H1 (cell line): ENCODE measurements around the gene LYRM4. TPM values are rescaled to one million over a fixed set of nuclear protein-coding genes. Genes with fewer than 3 reads are reported as not detected.

Experiments used
- CTCF ChIA-PET: fragments of 300-600 bp; sonication (Branson Sonifier 250); formaldehyde crosslinking; loops from one replicate; lab custom pipeline; 2021; ENCODE audit not compliant: partially characterized antibody; lab: Charles Lee
- POLR2A ChIA-PET: fragments of 300-600 bp; sonication (Branson Sonifier 250); formaldehyde crosslinking; loops from one replicate; lab custom pipeline; 2021; ENCODE audit warnings: inconsistent platforms; ENCODE audit not compliant: partially characterized antibody; lab: Charles Lee
- DNase-seq, 2 experiments: peaks; one replicate each; pipeline versions ENCODE4 v3.0.0 to v3.0.0-alpha.2; 2010 to 2022; ENCODE audit warnings: low spot score in 2 of 2, low read depth in 1 of 2, mixed read lengths in 1 of 2
- FAIRE-seq: peaks from 2 replicates; lab custom pipeline; 2011; peaks lifted over from hg19 to GRCh38; lab: Jason Lieb, UNC
- H2AFZ ChIP-seq: 2 replicates; pipeline ENCODE4 v1.8.1; 2012; ENCODE audit warnings: low read length, inconsistent platforms
- H2AK5ac ChIP-seq: 2 replicates; pipeline ENCODE4 v1.6.1; 2013; ENCODE audit warnings: low read depth, low read length
- H2BK120ac ChIP-seq: replicated peaks from 2 replicates; pipeline ENCODE3; 2013; ENCODE audit warnings: low read depth, low read length, inconsistent platforms
- H2BK12ac ChIP-seq: 2 replicates; pipeline ENCODE4 v1.6.1; 2013; ENCODE audit warnings: low read depth, low read length
- H2BK15ac ChIP-seq: 2 replicates; pipeline ENCODE4 v1.6.1; 2013; ENCODE audit warnings: low read length
- H2BK20ac ChIP-seq: 2 replicates; pipeline ENCODE4 v1.6.1; 2013; ENCODE audit warnings: low read length
- H2BK5ac ChIP-seq: 2 replicates; pipeline ENCODE4 v1.6.1; 2013; ENCODE audit warnings: low read depth, low read length
- H3K14ac ChIP-seq: 2 replicates; pipeline ENCODE4 v1.6.1; 2013; ENCODE audit warnings: inconsistent platforms; ENCODE audit not compliant: insufficient read length
- H3K18ac ChIP-seq: 2 replicates; pipeline ENCODE4 v1.6.1; 2013; ENCODE audit warnings: low read length; ENCODE audit errors: extremely low read depth
- H3K23ac ChIP-seq: 2 replicates; pipeline ENCODE4 v1.6.1; 2013; ENCODE audit warnings: inconsistent platforms; ENCODE audit not compliant: insufficient read length
- H3K23me2 ChIP-seq: 2 replicates; pipeline ENCODE4 v1.6.1; 2013; ENCODE audit warnings: low read depth, low read length
- H3K27ac ChIP-seq: 2 replicates; pipeline ENCODE4 v1.6.1; 2011; ENCODE audit warnings: low read depth, low read length, inconsistent platforms
- H3K27me3 ChIP-seq, 4 experiments: replicated peaks in 1 of 4; 1 replicate in 1 of 4; 2 replicates in 3 of 4; pipeline versions ENCODE4 v1.6.1 to v1.8.1; 2011 to 2013; ENCODE audit warnings: low read length in 3 of 4, mild to moderate bottlenecking in 3 of 4, inconsistent platforms in 2 of 4, mixed read lengths in 2 of 4, moderate library complexity in 1 of 4; ENCODE audit not compliant: control insufficient read depth in 3 of 4, insufficient read depth in 3 of 4; ENCODE audit errors: extremely low read depth in 1 of 4
- H3K36me3 ChIP-seq, 4 experiments: 2 replicates each; pipeline versions ENCODE4 v1.6.1 to v1.8.1; 2011 to 2013; ENCODE audit warnings: mild to moderate bottlenecking in 4 of 4, low read length in 3 of 4, moderate library complexity in 2 of 4, control low read depth in 1 of 4, inconsistent platforms in 1 of 4; ENCODE audit not compliant: insufficient read depth in 4 of 4, control insufficient read depth in 2 of 4
- H3K4ac ChIP-seq: replicated peaks from 2 replicates; pipeline ENCODE3; 2013; ENCODE audit warnings: low read length, low read depth, mixed read lengths, inconsistent platforms; ENCODE audit not compliant: insufficient read length
- H3K4me1 ChIP-seq, 4 experiments: replicated peaks in 1 of 4; 1 replicate in 1 of 4; 2 replicates in 3 of 4; pipeline versions ENCODE4 v1.6.1 to v1.8.1; 2011 to 2013; ENCODE audit warnings: low read length in 3 of 4, inconsistent platforms in 2 of 4, mixed read lengths in 1 of 4; ENCODE audit not compliant: insufficient read depth in 4 of 4, control insufficient read depth in 3 of 4
- H3K4me2 ChIP-seq, 2 experiments: 2 replicates each; pipeline versions ENCODE4 v1.6.1 to v1.8.1; 2011 to 2013; ENCODE audit warnings: low read depth in 2 of 2, low read length in 2 of 2, control low read depth in 1 of 2, inconsistent platforms in 1 of 2, mild to moderate bottlenecking in 1 of 2; ENCODE audit not compliant: insufficient read depth in 1 of 2
- H3K4me3 ChIP-seq, 4 experiments: fragments of 200-600, 300-600 bp in 1 of 4; sonication (generic), shearing (Covaris generic), sonication (Bioruptor Twin) in 1 of 4; 2 replicates each; pipeline versions ENCODE4 v1.5.1 to v1.8.1; 2011 to 2016; ENCODE audit warnings: low read length in 4 of 4, low read depth in 3 of 4, control low read depth in 2 of 4, inconsistent platforms in 2 of 4, mild to moderate bottlenecking in 2 of 4, mixed read lengths in 1 of 4, moderate library complexity in 1 of 4; ENCODE audit not compliant: insufficient read depth in 2 of 4; ENCODE audit errors: extremely low read depth in 1 of 4
- H3K56ac ChIP-seq: replicated peaks from 2 replicates; pipeline ENCODE3; 2013; ENCODE audit warnings: low read depth, mild to moderate bottlenecking, mixed read lengths, low read length, inconsistent platforms; ENCODE audit not compliant: insufficient read length
- H3K79me1 ChIP-seq: 2 replicates; pipeline ENCODE4 v1.6.1; 2013; ENCODE audit warnings: low read depth, low read length, control low read depth
- H3K79me2 ChIP-seq, 2 experiments: 2 replicates each; pipeline versions ENCODE4 v1.6.1 to v1.8.1; 2012 to 2013; ENCODE audit warnings: low read length in 2 of 2, mild to moderate bottlenecking in 2 of 2, inconsistent platforms in 1 of 2; ENCODE audit not compliant: insufficient read depth in 2 of 2, control insufficient read depth in 1 of 2
- H3K9ac ChIP-seq, 4 experiments: replicated peaks in 1 of 4; 1 replicate in 1 of 4; 2 replicates in 3 of 4; pipeline versions ENCODE4 v1.6.1 to v1.8.1; 2011 to 2013; ENCODE audit warnings: low read depth in 3 of 4, low read length in 3 of 4, control low read depth in 2 of 4, mild to moderate bottlenecking in 2 of 4, moderate library complexity in 2 of 4, inconsistent platforms in 1 of 4; ENCODE audit errors: extremely low read depth in 1 of 4
- H3K9me3 ChIP-seq, 2 experiments: 2 replicates each; pipeline versions ENCODE4 v1.6.1 to v1.8.1; 2012 to 2013; ENCODE audit warnings: mild to moderate bottlenecking in 2 of 2, moderate library complexity in 2 of 2, control low read depth in 1 of 2, inconsistent platforms in 1 of 2, low read depth in 1 of 2, low read length in 1 of 2, mixed read lengths in 1 of 2; ENCODE audit not compliant: insufficient read depth in 2 of 2
- H4K20me1 ChIP-seq, 2 experiments: replicated peaks in 1 of 2; 2 replicates each; pipeline versions ENCODE3 to v1.8.1; 2011 to 2013; ENCODE audit warnings: inconsistent platforms in 2 of 2, low read length in 2 of 2, mild to moderate bottlenecking in 1 of 2; ENCODE audit not compliant: insufficient read depth in 2 of 2, control insufficient read depth in 1 of 2
- H4K5ac ChIP-seq: 2 replicates; pipeline ENCODE4 v1.6.1; 2013; ENCODE audit warnings: low read length, low read depth, mixed read lengths, inconsistent platforms; ENCODE audit not compliant: insufficient read length
- H4K8ac ChIP-seq: 2 replicates; pipeline ENCODE4 v1.8.0; 2013; ENCODE audit warnings: mild to moderate bottlenecking, moderate library complexity, low read length, inconsistent platforms; ENCODE audit not compliant: insufficient read depth; ENCODE audit errors: extremely low read depth
- H4K91ac ChIP-seq: replicated peaks from 2 replicates; pipeline ENCODE3; 2013; ENCODE audit warnings: low read length, mixed read lengths, inconsistent platforms; ENCODE audit not compliant: insufficient read length
- ASH2L ChIP-seq: fragments of 200-600, 300-600 bp; sonication (generic); IDR thresholded peaks from one replicate; pipeline ENCODE4 v1.7.1; 2017; ENCODE audit warnings: low read length
- BACH1 ChIP-seq: IDR thresholded peaks from 2 replicates; pipeline ENCODE4 v1.6.1; 2012; ENCODE audit warnings: low read length, improper control_type of control experiment
- CTBP2 ChIP-seq: IDR thresholded peaks from 2 replicates; pipeline ENCODE4 v1.7.0; 2011; ENCODE audit warnings: borderline replicate concordance, mild to moderate bottlenecking, moderate library complexity, mixed read lengths, low read length; ENCODE audit not compliant: insufficient read depth, insufficient read length
- MAFK ChIP-seq: IDR thresholded peaks from 2 replicates; pipeline ENCODE4 v1.6.1; 2012; ENCODE audit warnings: low read depth, mild to moderate bottlenecking, improper control_type of control experiment, low read length
- NRF1 ChIP-seq: IDR thresholded peaks from 2 replicates; pipeline ENCODE4 v1.6.1; 2011; ENCODE audit warnings: mild to moderate bottlenecking, low read depth, low read length, improper control_type of control experiment
- POU5F1 ChIP-seq: IDR thresholded peaks from 2 replicates; pipeline ENCODE4 v1.6.1; 2011; ENCODE audit warnings: low read depth, mild to moderate bottlenecking, low read length, moderate library complexity
- RAD21 ChIP-seq, 2 experiments: IDR thresholded peaks in 1 of 2; conservative IDR thresholded peaks in 1 of 2; 2 replicates each; pipeline ENCODE4 v1.6.1; 2011; ENCODE audit warnings: low read depth in 2 of 2, low read length in 2 of 2, improper control_type of control experiment in 1 of 2, inconsistent platforms in 1 of 2, mild to moderate bottlenecking in 1 of 2, moderate library complexity in 1 of 2
- SAP30 ChIP-seq: fragments of 300-600 bp; sonication (generic); IDR thresholded peaks from 2 replicates; pipeline ENCODE4 v1.7.1; 2012; ENCODE audit warnings: low read length, moderate library complexity, mild to moderate bottlenecking, inconsistent platforms; ENCODE audit not compliant: insufficient read depth, insufficient replicate concordance
- SIN3A ChIP-seq, 2 experiments: IDR thresholded peaks in 1 of 2; conservative IDR thresholded peaks in 1 of 2; 2 replicates each; pipeline ENCODE4 v1.6.1; 2011 to 2012; ENCODE audit warnings: low read length in 2 of 2, improper control_type of control experiment in 1 of 2, low read depth in 1 of 2, mild to moderate bottlenecking in 1 of 2
- SP1 ChIP-seq: IDR thresholded peaks from 2 replicates; pipeline ENCODE4 v1.6.1; 2011; ENCODE audit warnings: low read depth, low read length
- SP2 ChIP-seq: IDR thresholded peaks from 2 replicates; pipeline ENCODE4 v1.6.1; 2012; ENCODE audit warnings: mild to moderate bottlenecking, low read length, inconsistent platforms
- SRF ChIP-seq: IDR thresholded peaks from 2 replicates; pipeline ENCODE4 v1.6.1; 2011; ENCODE audit warnings: mild to moderate bottlenecking, low read depth, low read length, moderate library complexity
- YY1 ChIP-seq: IDR thresholded peaks from 2 replicates; pipeline ENCODE4 v1.6.1; 2011; ENCODE audit warnings: low read depth, mild to moderate bottlenecking, low read length
- WGBS, 2 experiments: shearing (Covaris generic) in 1 of 2; methylation state at CpG; one replicate each; pipeline versions ENCODE4 v1.1.6 to v1.1.7; 2013 to 2015; ENCODE audit warnings: low lambda C conversion rate in 2 of 2, mixed read lengths in 2 of 2, inconsistent platforms in 1 of 2, low coverage in 1 of 2, missing lambda C conversion rate in 1 of 2; ENCODE audit not compliant: insufficient replicate concordance in 2 of 2, insufficient coverage in 1 of 2, insufficient read length in 1 of 2; ENCODE audit errors: extremely low coverage in 1 of 2, missing lambda C conversion rate in 1 of 2; 5-methylcytosine and 5-hydroxymethylcytosine counted together
- polyA plus RNA-seq, 7 experiments: library from polyadenylated mRNA; depleted of rRNA in 3 of 7; stranded (reverse) in 5 of 7; unstranded in 2 of 7; fragments of >200 nt in 5 of 7; fragments of 200-250 nt in 2 of 7; gene quantifications; 1 replicate in 5 of 7; 2 replicates in 1 of 7; 4 replicates in 1 of 7; pipeline versions ENCODE4 v1.2.1 to v1.2.3, GENCODE V29; 2011 to 2013; ENCODE audit warnings: missing spikeins in 2 of 7, mixed read lengths in 2 of 7
- total RNA-seq: library from RNA; stranded (reverse); fragmentation: NEBNext Ultra II Directional; extraction: Animal tissue kit (Norgen Biotek cat#: 25700); gene quantifications from 2 replicates; pipeline ENCODE4 v1.2.1, GENCODE V29; 2021
- TF ChIP-seq, protein P1 (sequence below): IDR thresholded peaks from 2 replicates; pipeline ENCODE4 v1.6.1; 2011; ENCODE audit warnings: low read length, improper control_type of control experiment

Gene LYRM4
- total and polyA plus RNA-seq, 2 of the 8 experiments (the other 6 are each of a cell fraction or from before 2014, with no cell fraction given), result 56.6 to 62.8 TPM

DNA sequence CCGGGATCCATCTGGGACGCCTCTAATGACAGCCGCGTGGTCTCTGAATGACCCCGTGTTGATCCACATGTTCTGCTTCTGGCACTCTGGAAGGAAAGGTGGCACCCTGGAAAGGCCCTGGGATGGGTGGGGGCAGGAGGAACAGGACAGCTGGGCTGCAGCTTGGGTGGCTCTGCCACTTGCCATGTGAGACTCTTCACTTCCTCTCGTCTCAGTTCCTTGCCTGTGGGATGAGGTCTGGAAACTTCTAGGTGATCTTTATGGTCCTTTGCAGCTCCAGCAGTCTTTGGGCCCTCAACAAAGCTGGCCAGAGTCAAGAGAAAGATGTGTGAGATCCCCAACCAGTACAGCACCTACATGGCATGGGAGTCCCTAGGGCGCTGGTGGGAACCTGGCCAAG is 149.1 kb downstream of the LYRM4 start:
- Histone ChIP-seq H4K5ac (no peak overlapping the region), H3K23ac (no peak overlapping the region), H3K4ac (no peak overlapping the region), H3K79me1 (no peaks in the 10 kb centered on the region), H3K4me2 (no peak overlapping the region), H2BK5ac (no peak overlapping the region), H3K36me3 (no peaks in the 10 kb centered on the region), H2BK12ac (no peak overlapping the region), H3K27me3 (no peaks in the 10 kb centered on the region), H3K9me3 (no peaks in the 10 kb centered on the region), H3K14ac (no peak overlapping the region), H2BK20ac (no peak overlapping the region), H3K79me2 (no peaks in the 10 kb centered on the region), H3K9ac (no peak overlapping the region), H2AFZ (no peak overlapping the region), H3K56ac (no peak overlapping the region), H2AK5ac (no peak overlapping the region), H2BK120ac (no peak overlapping the region), H4K20me1 (peaks cover 1 to 4% of the 10 kb centered on the region in 2 experiments), H2BK15ac (no peak overlapping the region), H4K8ac (no peak overlapping the region), H3K23me2 (no peaks in the 10 kb centered on the region), H4K91ac (no peak overlapping the region), H3K18ac (no peak overlapping the region), H3K4me3 (no peak overlapping the region), H3K27ac (no peak overlapping the region), H3K4me1 (no peaks in the 10 kb centered on the region; a peak in 1 of 7 replicates)
- WGBS, 2 experiments, result 94% methylated on average over 7 of the region's 7 CpGs; no CpG with 5 or more reads in 1 of the 2 experiments
- ChIA-PET POLR2A (no interaction called here), CTCF (interaction anchor here (1.5 kb wide), 1 partner anchor 32 kb away, joined by 4 read pairs; no protein-coding TSS in a partner anchor)
- no peak for DNase-seq
- FAIRE-seq, result no peak
- TF ChIP-seq BACH1, result no peak
- TF ChIP-seq MAFK, result no peak
- TF ChIP-seq SP1, result no peak
- no peak for TF ChIP-seq SAP30
- TF ChIP-seq RAD21 (IDR thresholded peaks at IDR 0.05 in 1 of 2, conservative IDR thresholded peaks at IDR 0.05 in 1 of 2; ENCODE audit: low read depth in 2 of 2, low read length in 2 of 2), result no peak
- TF ChIP-seq SRF, result no peak
- no peak for TF ChIP-seq CTBP2
- TF ChIP-seq POU5F1, result no peak
- no peak for TF ChIP-seq SIN3A (conservative IDR thresholded peaks at IDR 0.05 in 1 of 2, IDR thresholded peaks at IDR 0.05 in 1 of 2; ENCODE audit: low read depth in 1 of 2, low read length in 2 of 2)
- TF ChIP-seq, protein P1, sequence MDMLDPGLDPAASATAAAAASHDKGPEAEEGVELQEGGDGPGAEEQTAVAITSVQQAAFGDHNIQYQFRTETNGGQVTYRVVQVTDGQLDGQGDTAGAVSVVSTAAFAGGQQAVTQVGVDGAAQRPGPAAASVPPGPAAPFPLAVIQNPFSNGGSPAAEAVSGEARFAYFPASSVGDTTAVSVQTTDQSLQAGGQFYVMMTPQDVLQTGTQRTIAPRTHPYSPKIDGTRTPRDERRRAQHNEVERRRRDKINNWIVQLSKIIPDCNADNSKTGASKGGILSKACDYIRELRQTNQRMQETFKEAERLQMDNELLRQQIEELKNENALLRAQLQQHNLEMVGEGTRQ, result no peak
- no peak for TF ChIP-seq SP2
- no peak for TF ChIP-seq ASH2L
- no peak for TF ChIP-seq NRF1
- no peak for TF ChIP-seq YY1
